ENCODE data around the gene ZNF697. TPM values are rescaled to one million over a fixed set of nuclear protein-coding genes. Genes with fewer than 3 reads are reported as not detected.

ZNF697 gene
- total RNA-seq, 1 experiment from 2014 or later, result 4.1 TPM

GRCh38 chr1:119653135-119653838, 5.2 kb upstream of the ZNF697 start:
- ChIA-PET CTCF (interaction anchor here (0.6 to 0.7 kb wide), 3 partner anchors 24 to 157 kb away, joined by 3 read pairs; no protein-coding TSS in a partner anchor), POLR2A (ENCODE audit: unreplicated experiment) (interaction anchor here (0.8 kb wide), 1 partner anchor 127 kb away, joined by 8 read pairs; no protein-coding TSS in a partner anchor)
- BruUV-seq (replicated peaks), result no TSS peak
- no peak overlapping the region for H2AFZ ChIP-seq
- H3K79me2 ChIP-seq (ENCODE audit: low read depth), result no peaks in the 10 kb centered on the region
- no peaks in the 10 kb centered on the region for H3K36me3 ChIP-seq (ENCODE audit: low read depth)
- no peaks in the 10 kb centered on the region for H3K27me3 ChIP-seq (ENCODE audit: insufficient read depth, low read depth)
- H3K4me1 ChIP-seq (replicated peaks; ENCODE audit: insufficient read depth), result peaks cover 7% of the 10 kb centered on the region
- H3K4me3 ChIP-seq, result no peak overlapping the region
- no peak for TF ChIP-seq CTCF (conservative IDR thresholded peaks at IDR 0.05)
- no peak overlapping the region for H3K4me2 ChIP-seq
- no peaks in the 10 kb centered on the region for H4K20me1 ChIP-seq (ENCODE audit: insufficient read depth)
- DNase-seq, result no peak
- H3F3A ChIP-seq (ENCODE audit: insufficient read depth, low read depth), result peaks cover 3% of the 10 kb centered on the region; the same call in 1 of the 2 replicates
- no peak overlapping the region for H3K27ac ChIP-seq
- H3K9me3 ChIP-seq (ENCODE audit: insufficient read depth, low read depth), result no peaks in the 10 kb centered on the region
- H3K9me2 ChIP-seq (ENCODE audit: insufficient read depth), result 0 out of 2 replicates have a peak, but pooled peaks cover 3% of the 10 kb centered on the region
- intact Hi-C loops (cut with micrococcal nuclease; ENCODE audit: unreplicated experiment), result no loop called here

GRCh38 chr1:119652587-119652986, 4.5 kb upstream of the ZNF697 start:
- DNase-seq, result no peak
- Histone ChIP-seq H3K9me3 (ENCODE audit: insufficient read depth, low read depth) (no peaks in the 10 kb centered on the region), H3K36me3 (ENCODE audit: low read depth) (no peaks in the 10 kb centered on the region), H3K4me3 (no peak overlapping the region), H3F3A (ENCODE audit: insufficient read depth, low read depth) (peaks cover 3% of the 10 kb centered on the region; the same call in 1 of the 2 replicates), H3K9me2 (ENCODE audit: insufficient read depth) (0 out of 2 replicates have a peak, but pooled peaks cover 3% of the 10 kb centered on the region), H2AFZ (no peak overlapping the region), H3K4me2 (no peak overlapping the region), H3K4me1 (replicated peaks; ENCODE audit: insufficient read depth) (peaks cover 7% of the 10 kb centered on the region), H4K20me1 (ENCODE audit: insufficient read depth) (no peaks in the 10 kb centered on the region), H3K27ac (no peak overlapping the region), H3K79me2 (ENCODE audit: low read depth) (peaks cover under 1% of the 10 kb centered on the region; the same call in 1 of the 2 replicates), H3K27me3 (ENCODE audit: insufficient read depth, low read depth) (no peaks in the 10 kb centered on the region)
- ChIA-PET POLR2A (ENCODE audit: unreplicated experiment) (no interaction called here), CTCF (no interaction called here)
- intact Hi-C loops (cut with micrococcal nuclease; ENCODE audit: unreplicated experiment), result no loop called here
- TF ChIP-seq EZH2 (IDR thresholded peaks at IDR 0.05; ENCODE audit: low read depth) (no peak), CTCF (conservative IDR thresholded peaks at IDR 0.05) (no peak)
- no TSS peak for BruUV-seq (replicated peaks)

- peaks cover 7% of the 10 kb centered on the region for H3K79me2 ChIP-seq (ENCODE audit: low read depth)
- CTCF ChIA-PET, result no interaction called here
- H2AFZ ChIP-seq, result no peak overlapping the region
- DNase-seq, result no peak
- no peak overlapping the region for H3K4me2 ChIP-seq
- no peak overlapping the region for H3K27ac ChIP-seq
- H3K36me3 ChIP-seq (ENCODE audit: low read depth), result no peaks in the 10 kb centered on the region
- no TSS peak for BruUV-seq (replicated peaks)
- POLR2A ChIA-PET (ENCODE audit: unreplicated experiment), result no interaction called here
- peaks cover 13% of the 10 kb centered on the region for H3K4me1 ChIP-seq (replicated peaks; ENCODE audit: insufficient read depth)
- intact Hi-C loops (cut with micrococcal nuclease; ENCODE audit: unreplicated experiment), result no loop called here
- TF ChIP-seq CTCF (conservative IDR thresholded peaks at IDR 0.05), result no peak
- no peak for TF ChIP-seq EZH2 (IDR thresholded peaks at IDR 0.05; ENCODE audit: low read depth)
- no peaks in the 10 kb centered on the region for H3K27me3 ChIP-seq (ENCODE audit: insufficient read depth, low read depth)
- no peaks in the 10 kb centered on the region for H3K9me3 ChIP-seq (ENCODE audit: insufficient read depth, low read depth)
- 0 out of 2 replicates have a peak, but pooled peaks cover 3% of the 10 kb centered on the region for H3K9me2 ChIP-seq (ENCODE audit: insufficient read depth)
- no peak overlapping the region for H3K4me3 ChIP-seq
- H4K20me1 ChIP-seq (ENCODE audit: insufficient read depth), result no peaks in the 10 kb centered on the region
- peaks cover 3% of the 10 kb centered on the region; the same call in 1 of the 2 replicates for H3F3A ChIP-seq (ENCODE audit: insufficient read depth, low read depth)
Measured at GRCh38 chr1:119651641-119652040, 3.6 kb upstream of the ZNF697 start.
